GM23338 (cell line): ENCODE data around the gene CSH2. TPM values are rescaled to one million over a fixed set of nuclear protein-coding genes. Genes with fewer than 3 reads are reported as not detected.
A peak's percentile ranks its signal among the peaks of the same experiment; 100 is the strongest.

Experiments used
- ATAC-seq: fragments of 200-7000 bp; cut with Tn5 transposase; 3 replicates; pipeline ENCODE4 v1.9.1; 2020
- DNase-seq: peaks from one replicate; pipeline ENCODE4 v3.0.0-alpha.2; 2015; ENCODE audit warnings: low spot score
- H2AFZ ChIP-seq: fragments of 200-600 bp; sonication (generic); 2 replicates; pipeline ENCODE4 v1.8.0; 2016; ENCODE audit warnings: antibody characterized with exemption, mild to moderate bottlenecking, moderate library complexity
- H3F3A ChIP-seq: fragments of 200-600 bp; sonication (generic); replicated peaks from 2 replicates; pipeline ENCODE4 v1.8.0; 2017; ENCODE audit warnings: antibody characterized with exemption, mixed run types, low read depth
- H3K27ac ChIP-seq: fragments of 200-600 bp; sonication (generic); 2 replicates; pipeline ENCODE4 v1.6.1; 2016; ENCODE audit warnings: low read depth
- H3K27me3 ChIP-seq: fragments of 200-600 bp; sonication (generic); 2 replicates; pipeline ENCODE4 v1.8.0; 2016; ENCODE audit warnings: mild to moderate bottlenecking, mixed run types, moderate library complexity; ENCODE audit not compliant: insufficient read depth
- H3K36me3 ChIP-seq: fragments of 200-600 bp; sonication (generic); 2 replicates; pipeline ENCODE4 v1.8.0; 2016; ENCODE audit warnings: mild to moderate bottlenecking; ENCODE audit not compliant: insufficient read depth
- H3K4me1 ChIP-seq: fragments of 200-600 bp; sonication (generic); 2 replicates; pipeline ENCODE4 v1.8.0; 2016; ENCODE audit warnings: mild to moderate bottlenecking, moderate library complexity; ENCODE audit not compliant: insufficient read depth
- H3K4me2 ChIP-seq: fragments of 200-600 bp; sonication (generic); 2 replicates; pipeline ENCODE4 v1.7.1; 2017; ENCODE audit warnings: mixed run types
- H3K4me3 ChIP-seq: fragments of 200-600 bp; sonication (generic); 2 replicates; pipeline ENCODE4 v1.6.1; 2016; ENCODE audit warnings: mixed run types
- H3K79me2 ChIP-seq: fragments of 200-600 bp; sonication (generic); replicated peaks from 2 replicates; pipeline ENCODE4 v1.8.0; 2017; ENCODE audit warnings: mild to moderate bottlenecking; ENCODE audit not compliant: insufficient read depth
- H3K9me2 ChIP-seq: fragments of 200-600 bp; sonication (generic); 2 replicates; pipeline ENCODE4 v1.8.0; 2017; ENCODE audit not compliant: insufficient read depth
- H4K20me1 ChIP-seq: fragments of 200-600 bp; sonication (generic); replicated peaks from 2 replicates; pipeline ENCODE4 v1.8.0; 2017; ENCODE audit warnings: mild to moderate bottlenecking; ENCODE audit not compliant: insufficient read depth
- H3K27ac Mint-ChIP-seq: 2 replicates; pipeline ENCODE4 v1.8.0; 2020; ENCODE audit warnings: inconsistent platforms, mild to moderate bottlenecking, moderate library complexity, mixed read lengths
- H3K27me3 Mint-ChIP-seq: 3 replicates; pipeline ENCODE4 v1.8.0; 2022; ENCODE audit warnings: low read depth, mild to moderate bottlenecking, moderate library complexity, mixed read lengths, inconsistent platforms; ENCODE audit not compliant: insufficient read depth, poor library complexity
- H3K36me3 Mint-ChIP-seq: 3 replicates; pipeline ENCODE4 v1.8.0; 2021; ENCODE audit warnings: low read depth, mild to moderate bottlenecking, inconsistent platforms, moderate library complexity, mixed read lengths
- H3K4me1 Mint-ChIP-seq: 3 replicates; pipeline ENCODE4 v1.8.0; 2020; ENCODE audit warnings: mild to moderate bottlenecking, inconsistent platforms, mixed read lengths
- H3K4me3 Mint-ChIP-seq: 3 replicates; pipeline ENCODE4 v1.8.0; 2021; ENCODE audit warnings: moderate library complexity, mild to moderate bottlenecking, inconsistent platforms, mixed read lengths
- H3K9me3 Mint-ChIP-seq: 3 replicates; pipeline ENCODE4 v1.8.0; 2020; ENCODE audit warnings: moderate library complexity, mild to moderate bottlenecking, inconsistent platforms, mixed read lengths
- CREB1 ChIP-seq: fragments of 250-450 bp; sonication (Bioruptor Pico); IDR thresholded peaks from 2 replicates; pipeline ENCODE4 v1.5.0; 2020; ENCODE audit warnings: low read depth, mild to moderate bottlenecking, moderate library complexity
- EZH2 ChIP-seq: fragments of 200-600 bp; sonication (generic); IDR thresholded peaks from one replicate; pipeline ENCODE4 v1.8.0; 2017; ENCODE audit warnings: antibody characterized with exemption, mild to moderate bottlenecking, low read depth; ENCODE audit not compliant: unreplicated experiment
- JUNB ChIP-seq: IDR thresholded peaks from one replicate; pipeline ENCODE4 v1.6.1; 2016; ENCODE audit warnings: antibody characterized with exemption; ENCODE audit not compliant: unreplicated experiment
- NANOG ChIP-seq: IDR thresholded peaks from 2 replicates; pipeline ENCODE4 v1.6.1; 2016; ENCODE audit warnings: antibody characterized with exemption, borderline replicate concordance
- POLR2AphosphoS5 ChIP-seq: IDR thresholded peaks from 2 replicates; pipeline ENCODE4 v1.6.1; 2016; ENCODE audit warnings: antibody characterized with exemption, low read depth
- STAT1 ChIP-seq: IDR thresholded peaks from one replicate; pipeline ENCODE4 v1.6.1; 2016; ENCODE audit warnings: antibody characterized with exemption; ENCODE audit not compliant: unreplicated experiment
- ZNF114 ChIP-seq: fragments of 250-450 bp; sonication (Bioruptor Pico); IDR thresholded peaks from 2 replicates; pipeline ENCODE4 v1.5.0; 2020; ENCODE audit warnings: mild to moderate bottlenecking, moderate library complexity
- polyA plus RNA-seq: library from polyadenylated mRNA; unstranded; fragments of >200 nt; fragmentation: Nextera tagmentation; extraction: Ambion mirVana; gene quantifications from 2 replicates; pipeline ENCODE4 v1.2.1, GENCODE V29; 2016
- total RNA-seq: library from RNA; depleted of rRNA; stranded (reverse); fragments of >200 nt; shearing (Covaris generic); gene quantifications from 2 replicates; pipeline ENCODE4 v1.2.3, GENCODE V29; 2014
- TF ChIP-seq, protein P1 (sequence below): IDR thresholded peaks from one replicate; pipeline ENCODE4 v1.6.1; 2018; ENCODE audit warnings: antibody characterized with exemption; ENCODE audit not compliant: unreplicated experiment
- TF ChIP-seq, protein P2 (sequence below), 2 experiments: fragments of 200-600 bp in 1 of 2; sonication (generic) in 1 of 2; conservative IDR thresholded peaks; 2 replicates each; pipeline versions ENCODE4 v1.5.1 to v1.6.1; 2016 to 2017; ENCODE audit warnings: antibody characterized with exemption in 2 of 2, low read depth in 2 of 2, mild to moderate bottlenecking in 2 of 2, moderate library complexity in 1 of 2
- TF ChIP-seq, protein P3 (sequence below): IDR thresholded peaks from 2 replicates; pipeline ENCODE4 v1.6.1; 2016; ENCODE audit warnings: antibody characterized with exemption

Gene CSH2
- total and polyA plus RNA-seq, 2 experiments from 2014 or later, result 0.37 TPM; not detected in 1

DNA sequence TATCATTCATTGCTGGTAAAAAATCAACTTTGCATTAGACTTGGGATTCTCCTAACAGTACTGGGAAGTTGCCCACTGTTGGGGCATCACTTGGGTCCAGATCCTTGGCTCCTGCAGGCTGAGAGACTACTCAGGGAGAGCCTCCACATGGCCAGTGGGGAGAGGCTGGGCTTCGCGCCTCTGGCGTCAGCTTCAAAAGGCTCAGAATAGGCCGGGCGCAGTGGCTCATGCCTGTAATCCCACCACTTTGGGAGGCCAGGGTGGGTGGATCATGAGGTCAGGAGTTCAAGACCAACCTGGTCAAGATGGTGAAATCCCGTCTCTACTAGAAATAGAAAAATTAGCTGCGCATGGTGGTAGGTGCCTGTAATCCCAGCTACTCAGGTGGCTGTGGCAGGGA, 41.0 kb upstream of the CSH2 start (continued):
- TF ChIP-seq STAT1 (no peak), EZH2 (no peak), JUNB (no peak), NANOG (no peak), ZNF114 (CRISPR knock-in tag) (no peak), CREB1 (CRISPR knock-in tag) (no peak)
- TF ChIP-seq, protein P1, sequence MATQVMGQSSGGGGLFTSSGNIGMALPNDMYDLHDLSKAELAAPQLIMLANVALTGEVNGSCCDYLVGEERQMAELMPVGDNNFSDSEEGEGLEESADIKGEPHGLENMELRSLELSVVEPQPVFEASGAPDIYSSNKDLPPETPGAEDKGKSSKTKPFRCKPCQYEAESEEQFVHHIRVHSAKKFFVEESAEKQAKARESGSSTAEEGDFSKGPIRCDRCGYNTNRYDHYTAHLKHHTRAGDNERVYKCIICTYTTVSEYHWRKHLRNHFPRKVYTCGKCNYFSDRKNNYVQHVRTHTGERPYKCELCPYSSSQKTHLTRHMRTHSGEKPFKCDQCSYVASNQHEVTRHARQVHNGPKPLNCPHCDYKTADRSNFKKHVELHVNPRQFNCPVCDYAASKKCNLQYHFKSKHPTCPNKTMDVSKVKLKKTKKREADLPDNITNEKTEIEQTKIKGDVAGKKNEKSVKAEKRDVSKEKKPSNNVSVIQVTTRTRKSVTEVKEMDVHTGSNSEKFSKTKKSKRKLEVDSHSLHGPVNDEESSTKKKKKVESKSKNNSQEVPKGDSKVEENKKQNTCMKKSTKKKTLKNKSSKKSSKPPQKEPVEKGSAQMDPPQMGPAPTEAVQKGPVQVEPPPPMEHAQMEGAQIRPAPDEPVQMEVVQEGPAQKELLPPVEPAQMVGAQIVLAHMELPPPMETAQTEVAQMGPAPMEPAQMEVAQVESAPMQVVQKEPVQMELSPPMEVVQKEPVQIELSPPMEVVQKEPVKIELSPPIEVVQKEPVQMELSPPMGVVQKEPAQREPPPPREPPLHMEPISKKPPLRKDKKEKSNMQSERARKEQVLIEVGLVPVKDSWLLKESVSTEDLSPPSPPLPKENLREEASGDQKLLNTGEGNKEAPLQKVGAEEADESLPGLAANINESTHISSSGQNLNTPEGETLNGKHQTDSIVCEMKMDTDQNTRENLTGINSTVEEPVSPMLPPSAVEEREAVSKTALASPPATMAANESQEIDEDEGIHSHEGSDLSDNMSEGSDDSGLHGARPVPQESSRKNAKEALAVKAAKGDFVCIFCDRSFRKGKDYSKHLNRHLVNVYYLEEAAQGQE, result no peak
- TF ChIP-seq, protein P2, sequence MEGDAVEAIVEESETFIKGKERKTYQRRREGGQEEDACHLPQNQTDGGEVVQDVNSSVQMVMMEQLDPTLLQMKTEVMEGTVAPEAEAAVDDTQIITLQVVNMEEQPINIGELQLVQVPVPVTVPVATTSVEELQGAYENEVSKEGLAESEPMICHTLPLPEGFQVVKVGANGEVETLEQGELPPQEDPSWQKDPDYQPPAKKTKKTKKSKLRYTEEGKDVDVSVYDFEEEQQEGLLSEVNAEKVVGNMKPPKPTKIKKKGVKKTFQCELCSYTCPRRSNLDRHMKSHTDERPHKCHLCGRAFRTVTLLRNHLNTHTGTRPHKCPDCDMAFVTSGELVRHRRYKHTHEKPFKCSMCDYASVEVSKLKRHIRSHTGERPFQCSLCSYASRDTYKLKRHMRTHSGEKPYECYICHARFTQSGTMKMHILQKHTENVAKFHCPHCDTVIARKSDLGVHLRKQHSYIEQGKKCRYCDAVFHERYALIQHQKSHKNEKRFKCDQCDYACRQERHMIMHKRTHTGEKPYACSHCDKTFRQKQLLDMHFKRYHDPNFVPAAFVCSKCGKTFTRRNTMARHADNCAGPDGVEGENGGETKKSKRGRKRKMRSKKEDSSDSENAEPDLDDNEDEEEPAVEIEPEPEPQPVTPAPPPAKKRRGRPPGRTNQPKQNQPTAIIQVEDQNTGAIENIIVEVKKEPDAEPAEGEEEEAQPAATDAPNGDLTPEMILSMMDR (conservative IDR thresholded peaks at IDR 0.05; ENCODE audit: low read depth in 2 of 2), result no peak
- TF ChIP-seq, protein P3, sequence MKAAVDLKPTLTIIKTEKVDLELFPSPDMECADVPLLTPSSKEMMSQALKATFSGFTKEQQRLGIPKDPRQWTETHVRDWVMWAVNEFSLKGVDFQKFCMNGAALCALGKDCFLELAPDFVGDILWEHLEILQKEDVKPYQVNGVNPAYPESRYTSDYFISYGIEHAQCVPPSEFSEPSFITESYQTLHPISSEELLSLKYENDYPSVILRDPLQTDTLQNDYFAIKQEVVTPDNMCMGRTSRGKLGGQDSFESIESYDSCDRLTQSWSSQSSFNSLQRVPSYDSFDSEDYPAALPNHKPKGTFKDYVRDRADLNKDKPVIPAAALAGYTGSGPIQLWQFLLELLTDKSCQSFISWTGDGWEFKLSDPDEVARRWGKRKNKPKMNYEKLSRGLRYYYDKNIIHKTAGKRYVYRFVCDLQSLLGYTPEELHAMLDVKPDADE, result no peak

DNA sequence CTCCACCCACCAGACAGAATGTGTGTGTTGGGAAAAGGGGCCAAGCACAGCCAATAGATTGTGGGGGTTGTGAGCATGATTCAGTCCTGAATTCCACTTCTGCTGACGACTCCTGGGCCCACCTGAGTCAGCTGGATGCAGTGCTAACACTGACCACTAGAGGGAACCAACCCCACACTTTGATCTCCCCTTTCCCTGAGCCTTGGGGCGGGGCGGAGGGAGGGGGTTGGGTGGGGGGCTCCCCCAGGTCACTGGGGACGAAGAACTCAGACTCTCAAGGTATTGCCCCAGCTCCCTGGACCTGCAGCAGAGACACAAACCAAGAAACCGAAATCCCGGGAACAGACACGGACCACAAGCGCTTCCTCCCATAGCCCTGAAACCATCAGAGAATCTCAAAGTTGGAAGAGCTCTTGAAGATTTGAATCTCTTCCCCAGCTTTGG, 38.2 kb upstream of the CSH2 start:
- peak; percentile 69 for ATAC-seq
- peak; percentile 74 for DNase-seq
- Mint-ChIP-seq H3K9me3 (no peaks in the 10 kb centered on the region), H3K4me1 (peaks cover 19% of the 10 kb centered on the region), H3K27ac (no peak overlapping the region), H3K36me3 (no peaks in the 10 kb centered on the region), H3K27me3 (peaks cover 7% of the 10 kb centered on the region), H3K4me3 (no peak overlapping the region)
- Histone ChIP-seq H2AFZ (no peak overlapping the region), H3K27ac (no peak overlapping the region), H3F3A (no peaks in the 10 kb centered on the region), H3K9me2 (no peaks in the 10 kb centered on the region), H3K4me1 (no peaks in the 10 kb centered on the region; the same call in 1 of the 2 replicates), H3K79me2 (no peaks in the 10 kb centered on the region), H3K36me3 (no peaks in the 10 kb centered on the region), H3K4me3 (no peak overlapping the region), H3K4me2 (peak overlapping the region; percentile 21; the same call in 1 of the 2 replicates), H3K27me3 (no peaks in the 10 kb centered on the region), H4K20me1 (no peaks in the 10 kb centered on the region)
- TF ChIP-seq POLR2AphosphoS5 (no peak), NANOG (no peak)
- TF ChIP-seq, protein P2 (conservative IDR thresholded peaks at IDR 0.05; ENCODE audit: low read depth in 2 of 2), result peak; percentile 43 to 82; a peak in 3 of 4 replicates
